ENCODE measurements around the gene VPS35L. TPM values are rescaled to one million over a fixed set of nuclear protein-coding genes. Genes with fewer than 3 reads are reported as not detected.

Gene VPS35L
- total RNA-seq, 1 experiment from 2014 or later, result 55.5 TPM

DNA sequence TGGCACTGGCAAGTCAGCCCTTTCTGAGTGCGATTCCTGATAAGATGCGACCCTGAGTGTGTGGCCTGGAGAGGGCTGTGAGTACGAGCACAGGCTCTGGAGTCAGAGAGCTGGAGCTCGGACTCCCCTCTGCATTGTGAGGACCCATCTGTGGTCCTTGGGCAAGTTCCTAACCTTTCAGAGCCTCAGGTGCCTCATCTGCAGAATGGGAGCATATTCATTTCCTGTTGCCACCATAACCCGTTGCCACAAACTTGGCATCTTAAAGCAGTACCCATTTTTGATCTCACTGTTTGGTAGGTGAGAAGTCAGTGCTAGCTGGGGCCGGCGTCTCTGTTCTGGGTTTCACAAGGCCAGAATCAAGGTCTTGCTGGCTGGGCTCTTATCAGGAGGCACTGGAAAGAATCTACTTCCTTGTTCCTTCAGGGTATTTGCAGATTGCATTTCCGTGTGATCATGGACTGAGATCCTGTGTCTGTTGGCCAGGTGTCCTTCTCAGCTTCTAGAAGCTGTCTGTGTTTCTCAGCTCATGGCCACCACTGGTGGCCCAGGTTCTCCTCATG, 142.3 kb downstream of the VPS35L start:
- no TSS peak for BruUV-seq (replicated peaks)
- no peak overlapping the region for H3K4me3 Mint-ChIP-seq (ENCODE audit: unreplicated experiment)
- POLR2A ChIA-PET, result interaction anchor here (1.6 kb wide), 1 partner anchor 114 kb away, joined by 3 read pairs; no protein-coding TSS in a partner anchor
- H3K4me1 Mint-ChIP-seq (ENCODE audit: insufficient read depth, unreplicated experiment), result peaks cover 24% of the 10 kb centered on the region
- intact Hi-C loops (cut with micrococcal nuclease), result loop anchor here (5.0 to 10.0 kb wide), 2 partner anchors 93 to 356 kb away; no protein-coding TSS in a partner anchor
- H3K36me3 Mint-ChIP-seq (ENCODE audit: insufficient read depth, unreplicated experiment), result peaks cover 69% of the 10 kb centered on the region
- no peaks in the 10 kb centered on the region for H3K9me3 Mint-ChIP-seq (ENCODE audit: unreplicated experiment)
- H3K27ac Mint-ChIP-seq (ENCODE audit: low read depth, unreplicated experiment), result peak overlapping the region; percentile 61
- no peaks in the 10 kb centered on the region for H3K27me3 Mint-ChIP-seq (ENCODE audit: insufficient read depth, unreplicated experiment)
- CTCF ChIA-PET, result interaction anchor here (0.5 to 1.9 kb wide), 3 partner anchors 20 to 688 kb away, joined by 3 to 6 read pairs (median 4); partner anchors contain the start of genes IQCK and KNOP1
- DNase-seq (ENCODE audit: unreplicated experiment), result no peak
- TF ChIP-seq, protein P1, sequence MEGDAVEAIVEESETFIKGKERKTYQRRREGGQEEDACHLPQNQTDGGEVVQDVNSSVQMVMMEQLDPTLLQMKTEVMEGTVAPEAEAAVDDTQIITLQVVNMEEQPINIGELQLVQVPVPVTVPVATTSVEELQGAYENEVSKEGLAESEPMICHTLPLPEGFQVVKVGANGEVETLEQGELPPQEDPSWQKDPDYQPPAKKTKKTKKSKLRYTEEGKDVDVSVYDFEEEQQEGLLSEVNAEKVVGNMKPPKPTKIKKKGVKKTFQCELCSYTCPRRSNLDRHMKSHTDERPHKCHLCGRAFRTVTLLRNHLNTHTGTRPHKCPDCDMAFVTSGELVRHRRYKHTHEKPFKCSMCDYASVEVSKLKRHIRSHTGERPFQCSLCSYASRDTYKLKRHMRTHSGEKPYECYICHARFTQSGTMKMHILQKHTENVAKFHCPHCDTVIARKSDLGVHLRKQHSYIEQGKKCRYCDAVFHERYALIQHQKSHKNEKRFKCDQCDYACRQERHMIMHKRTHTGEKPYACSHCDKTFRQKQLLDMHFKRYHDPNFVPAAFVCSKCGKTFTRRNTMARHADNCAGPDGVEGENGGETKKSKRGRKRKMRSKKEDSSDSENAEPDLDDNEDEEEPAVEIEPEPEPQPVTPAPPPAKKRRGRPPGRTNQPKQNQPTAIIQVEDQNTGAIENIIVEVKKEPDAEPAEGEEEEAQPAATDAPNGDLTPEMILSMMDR (IDR thresholded peaks at IDR 0.05; ENCODE audit: unreplicated experiment), result no peak

DNA sequence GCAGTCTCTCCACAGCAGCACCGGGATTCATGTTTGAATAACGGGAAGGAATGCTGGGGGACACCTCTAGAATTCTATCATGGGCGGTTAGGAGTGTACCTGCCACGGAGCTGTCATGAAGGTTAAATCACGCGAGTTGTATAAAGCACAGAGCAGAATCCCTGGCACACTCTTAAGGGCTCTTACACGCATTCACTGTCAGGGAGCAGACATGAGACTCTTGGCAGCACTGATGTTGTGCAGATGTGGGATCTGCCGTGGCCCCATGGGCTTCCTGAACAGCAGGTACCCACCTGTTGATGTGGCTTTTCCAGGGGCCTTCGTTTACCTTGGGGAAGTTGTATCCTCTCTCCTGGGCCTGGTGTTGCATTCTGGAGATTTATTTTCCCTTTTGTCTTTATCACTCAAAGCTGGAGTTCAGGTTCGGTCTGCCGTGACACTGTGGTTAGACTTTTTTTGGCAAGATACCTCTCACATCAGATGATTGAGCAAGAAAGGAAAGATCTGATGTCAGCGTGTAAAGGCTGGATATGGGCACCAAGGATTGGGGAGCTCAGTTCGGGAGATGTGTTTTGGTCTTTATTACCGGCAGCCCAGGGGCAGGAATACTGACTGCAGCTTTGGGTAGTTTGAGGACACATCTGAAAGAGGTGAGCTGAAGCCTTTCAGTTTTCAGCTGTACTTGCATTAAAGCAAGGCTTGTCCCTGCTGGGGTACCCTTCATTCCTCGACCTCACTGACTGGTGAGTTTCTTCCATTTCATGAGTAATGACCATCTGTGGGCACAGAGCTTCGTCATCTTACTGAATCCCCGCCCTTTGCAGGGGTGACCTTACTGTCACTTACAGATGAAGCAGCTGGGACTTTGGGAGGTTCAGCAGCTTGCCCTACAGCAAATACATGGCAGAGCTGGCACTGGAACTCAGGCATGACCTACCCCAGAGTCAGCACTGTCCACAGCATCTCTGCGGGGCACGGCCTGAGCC, 143.3 kb downstream of the VPS35L start:
- intact Hi-C loops (cut with micrococcal nuclease), result loop anchor here (5.0 to 10.0 kb wide), 2 partner anchors 94 to 356 kb away; no protein-coding TSS in a partner anchor
- CTCF ChIA-PET, result interaction anchor here (0.6 to 1.9 kb wide), 12 partner anchors 8 to 1176 kb away, joined by 3 to 6 read pairs (median 3); partner anchors contain the start of genes IQCK and KNOP1
- POLR2A ChIA-PET, result interaction anchor here (0.6 kb wide), 1 partner anchor 650 kb away, joined by 3 read pairs; no protein-coding TSS in a partner anchor
- H3K27ac Mint-ChIP-seq (ENCODE audit: low read depth, unreplicated experiment), result peak overlapping the region; percentile 61
- peak; percentile 69 for DNase-seq (ENCODE audit: unreplicated experiment)
- H3K27me3 Mint-ChIP-seq (ENCODE audit: insufficient read depth, unreplicated experiment), result no peaks in the 10 kb centered on the region
- TF ChIP-seq, protein P1 (IDR thresholded peaks at IDR 0.05; ENCODE audit: unreplicated experiment), result no peak
- H3K4me1 Mint-ChIP-seq (ENCODE audit: insufficient read depth, unreplicated experiment), result peaks cover 24% of the 10 kb centered on the region
- no TSS peak for BruUV-seq (replicated peaks)
- H3K36me3 Mint-ChIP-seq (ENCODE audit: insufficient read depth, unreplicated experiment), result peaks cover 69% of the 10 kb centered on the region
- H3K9me3 Mint-ChIP-seq (ENCODE audit: unreplicated experiment), result no peaks in the 10 kb centered on the region
- no peak overlapping the region for H3K4me3 Mint-ChIP-seq (ENCODE audit: unreplicated experiment)

DNA sequence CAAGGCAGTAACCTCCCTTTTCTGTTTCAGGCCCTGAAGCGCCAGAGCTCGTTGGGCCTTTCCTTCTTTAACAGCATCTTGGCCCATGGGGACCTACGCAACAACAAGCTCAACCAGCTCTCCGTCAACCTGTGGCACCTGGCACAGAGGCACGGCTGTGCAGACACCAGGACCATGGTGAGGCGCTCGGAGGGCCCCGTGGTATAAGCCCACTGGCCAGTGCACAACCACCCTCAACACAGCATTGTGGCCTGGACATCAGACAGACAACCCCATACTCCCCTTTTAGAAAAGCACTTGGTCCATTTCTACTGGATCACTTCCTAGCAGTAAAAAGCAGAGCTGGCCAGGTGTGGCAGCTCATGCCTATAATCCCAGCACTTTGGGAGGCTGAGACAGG, 144.0 kb downstream of the VPS35L start:
- no peak overlapping the region for H3K4me3 Mint-ChIP-seq (ENCODE audit: unreplicated experiment)
- no peak for DNase-seq (ENCODE audit: unreplicated experiment)
- CTCF ChIA-PET, result interaction anchor here (0.6 to 1.1 kb wide), 11 partner anchors 9 to 1175 kb away, joined by 3 to 6 read pairs (median 3); no protein-coding TSS in a partner anchor
- H3K27ac Mint-ChIP-seq (ENCODE audit: low read depth, unreplicated experiment), result no peak overlapping the region
- no TSS peak for BruUV-seq (replicated peaks)
- H3K27me3 Mint-ChIP-seq (ENCODE audit: insufficient read depth, unreplicated experiment), result no peaks in the 10 kb centered on the region
- no peaks in the 10 kb centered on the region for H3K9me3 Mint-ChIP-seq (ENCODE audit: unreplicated experiment)
- H3K36me3 Mint-ChIP-seq (ENCODE audit: insufficient read depth, unreplicated experiment), result peaks cover 69% of the 10 kb centered on the region
- POLR2A ChIA-PET, result interaction anchor here (0.6 kb wide), 1 partner anchor 651 kb away, joined by 3 read pairs; no protein-coding TSS in a partner anchor
- TF ChIP-seq, protein P1 (IDR thresholded peaks at IDR 0.05; ENCODE audit: unreplicated experiment), result no peak
- intact Hi-C loops (cut with micrococcal nuclease), result loop anchor here (5.0 to 10.0 kb wide), 2 partner anchors 95 to 357 kb away; no protein-coding TSS in a partner anchor
- H3K4me1 Mint-ChIP-seq (ENCODE audit: insufficient read depth, unreplicated experiment), result peaks cover 24% of the 10 kb centered on the region
